ENCODE measurements around the gene NIP7.

GRCh38 chr16:69378036-69378435 lies 38.5 kb downstream of the NIP7 start:
- no peak for TF ChIP-seq CTCF (IDR thresholded peaks at IDR 0.05)
- no peak for TF ChIP-seq POLR2A (IDR thresholded peaks at IDR 0.05)

Measured in body of pancreas (tissue), 4 donors.